ENCODE measurements around the gene KRTAP4-8. TPM values are rescaled to one million over a fixed set of nuclear protein-coding genes. Genes with fewer than 3 reads are reported as not detected.
"Not testable (repeated sequence)": the region's sequence is repeated elsewhere in the genome, so short reads cannot be mapped to it uniquely, and the experiment has no call there.

Gene KRTAP4-8
- not detected for total RNA-seq
- long read RNA-seq: 0 reads

- DNase-seq (ENCODE audit: low spot score): no peak
These were observed at the start of gene KRTAP4-8 for GRCh38 chr17:41098042-41098441. Gene KRTAP4-8, minus strand, starts transcription at chr17:41098142. Its CDS starts 58 bp downstream, at chr17:41098084.

- no peak for DNase-seq (ENCODE audit: low spot score)
These were observed 47.3 kb upstream of the KRTAP4-8 start for GRCh38 chr17:41145261-41145660.

- no peak for DNase-seq (ENCODE audit: low spot score)
These were observed 46.9 kb upstream of the KRTAP4-8 start for GRCh38 chr17:41144846-41145245.

GRCh38 chr17:41141361-41141760 lies 43.4 kb upstream of the KRTAP4-8 start:
- no peak for DNase-seq (ENCODE audit: low spot score)

GRCh38 chr17:41140360-41141131 lies 42.6 kb upstream of the KRTAP4-8 start, which contains the start of gene KRTAP4-6:
Gene KRTAP4-6, minus strand, starts transcription at chr17:41140544. Its CDS starts 57 bp downstream, at chr17:41140487.
- no peak for DNase-seq (ENCODE audit: low spot score)

- DNase-seq (ENCODE audit: low spot score): not testable (repeated sequence)
These were observed 41.9 kb upstream of the KRTAP4-8 start for GRCh38 chr17:41139865-41140264.

- DNase-seq (ENCODE audit: low spot score): no peak
These were observed 36.2 kb upstream of the KRTAP4-8 start for GRCh38 chr17:41133880-41134735.

- no peak for DNase-seq (ENCODE audit: low spot score)
These were observed 34.0 kb upstream of the KRTAP4-8 start for GRCh38 chr17:41131979-41132378.

GRCh38 chr17:41127371-41127770 lies 29.4 kb upstream of the KRTAP4-8 start:
- no peak for DNase-seq (ENCODE audit: low spot score)

- no peak for DNase-seq (ENCODE audit: low spot score)
These were observed 28.5 kb upstream of the KRTAP4-8 start for GRCh38 chr17:41126412-41126811.

GRCh38 chr17:41125064-41125463 lies 27.1 kb upstream of the KRTAP4-8 start:
- no peak for DNase-seq (ENCODE audit: low spot score)

- not testable (repeated sequence) for DNase-seq (ENCODE audit: low spot score)
These were observed 26.0 kb upstream of the KRTAP4-8 start, which contains the start of gene KRTAP4-12 for GRCh38 chr17:41123991-41124371. Gene KRTAP4-12, minus strand, starts transcription at chr17:41124182. Its CDS starts 60 bp downstream, at chr17:41124122.

GRCh38 chr17:41123292-41123990 lies 25.5 kb upstream of the KRTAP4-8 start:
- not testable (repeated sequence) for DNase-seq (ENCODE audit: low spot score)

- no peak for DNase-seq (ENCODE audit: low spot score)
These were observed 23.8 kb upstream of the KRTAP4-8 start for GRCh38 chr17:41121742-41122141.

GRCh38 chr17:41119696-41120690 lies 22.1 kb upstream of the KRTAP4-8 start:
- not testable (repeated sequence) for DNase-seq (ENCODE audit: low spot score)

- no peak for DNase-seq (ENCODE audit: low spot score)
These were observed 20.8 kb upstream of the KRTAP4-8 start for GRCh38 chr17:41118721-41119120.

- DNase-seq (ENCODE audit: low spot score): not testable (repeated sequence)
These were observed 20.0 kb upstream of the KRTAP4-8 start, which contains the start of gene KRTAP4-11 for GRCh38 chr17:41117846-41118386. Gene KRTAP4-11, minus strand, starts transcription at chr17:41118373. Its CDS starts 58 bp downstream, at chr17:41118315.

GRCh38 chr17:41116297-41116696 lies 18.4 kb upstream of the KRTAP4-8 start:
- no peak for DNase-seq (ENCODE audit: low spot score)

- no peak for DNase-seq (ENCODE audit: low spot score)
These were observed 13.4 kb upstream of the KRTAP4-8 start for GRCh38 chr17:41111151-41111885.
